ENCODE results near the gene COG8.
A peak's percentile ranks its signal among the peaks of the same experiment; 100 is the strongest.

COG8 gene

DNA sequence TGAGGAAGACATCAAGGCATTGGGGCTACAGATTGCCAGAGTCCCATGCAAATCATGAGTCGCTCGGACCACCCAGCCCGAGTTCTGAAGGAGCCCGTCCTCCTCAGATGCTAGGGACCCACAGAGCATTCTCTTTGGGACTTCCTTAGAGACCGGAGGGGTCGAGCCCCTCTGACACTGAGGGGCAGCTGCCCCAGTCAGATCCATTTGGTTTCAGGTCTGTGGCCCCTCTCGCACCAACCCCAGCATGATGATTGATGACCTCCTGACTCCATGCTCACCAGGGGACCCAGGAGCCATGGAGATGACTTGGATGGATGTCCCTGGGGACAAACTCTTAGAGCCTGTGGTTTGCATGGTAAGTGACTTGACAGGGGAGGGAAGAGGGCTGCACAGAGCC lies 17.0 kb downstream of the COG8 start:
- no peak overlapping the region for H2AFZ ChIP-seq (ENCODE audit: low read depth, low read length)
- peaks cover 90% of the 10 kb centered on the region for H3K36me3 ChIP-seq (ENCODE audit: insufficient read depth, low read length)
- H3K4me3 ChIP-seq (ENCODE audit: low read length) = no peak overlapping the region
- H3K27me3 ChIP-seq (ENCODE audit: insufficient read depth, low read length) = no peaks in the 10 kb centered on the region
- no peaks in the 10 kb centered on the region for H3K4me1 ChIP-seq (ENCODE audit: insufficient read depth, low read length)
- no peaks in the 10 kb centered on the region for H3K9me3 ChIP-seq (ENCODE audit: low read length)

DNA sequence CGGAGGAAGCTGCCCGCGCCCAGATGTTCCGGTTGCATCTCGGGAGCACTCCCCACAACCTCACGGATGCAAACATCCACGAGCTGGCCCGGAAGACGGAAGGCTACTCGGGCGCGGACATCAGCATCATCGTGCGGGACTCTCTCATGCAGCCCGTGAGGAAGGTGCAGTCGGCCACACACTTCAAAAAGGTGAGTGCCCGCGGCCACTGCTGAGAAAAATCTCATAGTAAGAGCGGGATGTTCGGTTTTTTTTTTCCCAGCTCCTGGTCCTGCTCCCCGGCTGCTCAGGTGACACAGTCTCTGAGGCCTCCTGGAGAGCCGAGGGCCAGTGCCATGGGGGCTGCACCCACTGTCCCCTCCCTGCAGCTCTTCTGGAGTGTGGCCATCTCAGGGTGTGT lies 18.3 kb downstream of the COG8 start:
- H3K27me3 ChIP-seq (ENCODE audit: insufficient read depth, low read length) = no peaks in the 10 kb centered on the region
- H3K36me3 ChIP-seq (ENCODE audit: insufficient read depth, low read length) = peaks cover 89% of the 10 kb centered on the region
- no peaks in the 10 kb centered on the region for H3K4me1 ChIP-seq (ENCODE audit: insufficient read depth, low read length)
- no peak overlapping the region for H2AFZ ChIP-seq (ENCODE audit: low read depth, low read length)
- H3K4me3 ChIP-seq (ENCODE audit: low read length) = no peak overlapping the region
- no peaks in the 10 kb centered on the region for H3K9me3 ChIP-seq (ENCODE audit: low read length)

DNA sequence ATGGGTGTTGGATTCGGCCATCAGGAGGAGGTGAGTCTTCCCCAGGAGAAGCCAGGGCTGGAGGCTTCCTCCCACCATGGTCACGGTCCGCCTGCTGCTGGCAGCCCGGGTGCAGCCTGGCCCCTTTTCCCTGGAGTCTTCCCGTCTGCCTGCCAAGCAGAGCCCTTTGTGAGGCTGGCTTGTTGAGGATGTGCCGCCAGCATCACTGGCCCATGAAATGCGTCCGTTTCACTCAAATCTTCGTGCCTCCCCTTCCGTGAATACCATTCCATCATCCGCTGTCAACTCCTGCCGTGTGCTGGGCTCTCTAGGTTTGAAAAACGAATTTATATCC lies 18.7 kb downstream of the COG8 start:
- Histone ChIP-seq H3K4me1 (ENCODE audit: insufficient read depth, low read length) (no peaks in the 10 kb centered on the region), H3K36me3 (ENCODE audit: insufficient read depth, low read length) (peaks cover 89% of the 10 kb centered on the region)

DNA sequence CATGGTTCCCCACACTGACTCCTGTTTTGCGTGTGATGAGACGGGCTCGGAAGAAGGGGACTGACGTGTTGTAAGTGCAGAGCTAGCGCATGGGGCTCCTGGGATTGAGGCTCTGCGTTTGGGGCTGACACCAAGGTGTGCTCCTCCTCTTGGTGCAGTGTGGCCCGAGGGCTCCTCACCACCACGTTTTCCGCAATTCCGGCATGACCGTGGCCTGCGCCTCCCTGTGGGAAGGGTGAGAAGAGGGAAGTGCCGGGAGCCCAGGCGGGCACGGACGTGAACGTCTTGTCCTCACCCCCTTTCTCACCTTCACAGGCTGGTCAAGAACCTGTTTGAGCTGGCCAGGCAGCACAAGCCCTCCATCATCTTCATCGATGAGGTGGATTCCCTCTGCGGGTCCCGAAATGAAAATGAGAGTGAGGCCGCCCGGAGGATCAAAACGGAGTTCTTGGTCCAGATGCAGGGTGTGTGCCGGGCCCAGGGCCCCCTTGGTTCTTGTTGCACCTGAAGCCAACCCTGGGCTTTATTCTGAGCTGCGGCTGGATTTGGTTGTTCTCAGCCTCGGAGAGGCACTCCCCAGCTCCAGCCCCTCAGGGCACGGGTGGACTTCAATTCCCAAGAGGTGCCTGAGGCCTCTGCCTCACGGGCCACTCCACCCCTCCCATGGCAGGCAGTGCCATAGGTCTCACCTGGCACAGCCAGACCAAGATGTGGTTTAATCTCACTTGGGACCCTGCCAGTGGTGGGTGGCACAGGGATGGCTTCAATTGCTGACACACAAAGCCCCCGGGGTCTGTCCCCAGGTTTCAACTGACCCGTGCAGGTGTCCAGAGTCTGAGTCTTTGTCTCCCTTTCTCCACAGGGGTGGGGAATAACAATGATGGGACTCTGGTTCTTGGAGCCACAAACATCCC lies 19.3 kb downstream of the COG8 start:
- no peaks in the 10 kb centered on the region for H3K4me1 ChIP-seq (ENCODE audit: insufficient read depth, low read length)
- H3K4me3 ChIP-seq (ENCODE audit: low read length) = no peak overlapping the region
- H2AFZ ChIP-seq (ENCODE audit: low read depth, low read length) = no peak overlapping the region
- H3K36me3 ChIP-seq (ENCODE audit: insufficient read depth, low read length) = peaks cover 90% of the 10 kb centered on the region
- H3K27me3 ChIP-seq (ENCODE audit: insufficient read depth, low read length) = no peaks in the 10 kb centered on the region
- no peaks in the 10 kb centered on the region for H3K9me3 ChIP-seq (ENCODE audit: low read length)

More for the DNA sequence above, 18.7 kb downstream of the COG8 start:
- no peaks in the 10 kb centered on the region for H3K27me3 ChIP-seq (ENCODE audit: insufficient read depth, low read length)
- H3K9me3 ChIP-seq (ENCODE audit: low read length) = no peaks in the 10 kb centered on the region
- H2AFZ ChIP-seq (ENCODE audit: low read depth, low read length) = no peak overlapping the region
- H3K4me3 ChIP-seq (ENCODE audit: low read length) = no peak overlapping the region

DNA sequence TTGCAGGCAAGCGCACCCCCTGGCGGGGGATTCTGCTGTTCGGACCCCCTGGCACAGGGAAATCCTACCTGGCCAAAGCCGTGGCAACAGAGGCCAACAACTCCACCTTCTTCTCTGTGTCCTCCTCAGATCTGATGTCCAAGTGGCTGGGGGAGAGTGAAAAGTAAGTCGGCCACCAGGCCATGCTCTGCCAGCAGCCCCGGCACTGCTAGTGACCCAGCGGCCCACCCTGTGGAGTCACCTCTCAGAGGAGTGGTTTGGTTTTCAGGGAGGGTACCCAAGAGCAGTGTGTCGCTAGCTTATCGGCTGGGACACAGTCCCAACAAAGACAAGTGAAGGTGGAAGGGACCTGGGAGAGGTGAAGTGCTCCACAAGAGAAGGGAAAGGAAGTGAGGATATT lies 20.0 kb downstream of the COG8 start:
- Histone ChIP-seq H2AFZ (ENCODE audit: low read depth, low read length) (no peak overlapping the region), H3K4me3 (ENCODE audit: low read length) (no peak overlapping the region), H3K36me3 (ENCODE audit: insufficient read depth, low read length) (peaks cover 89% of the 10 kb centered on the region), H3K4me1 (ENCODE audit: insufficient read depth, low read length) (no peaks in the 10 kb centered on the region), H3K27me3 (ENCODE audit: insufficient read depth, low read length) (no peaks in the 10 kb centered on the region), H3K9me3 (ENCODE audit: low read length) (no peaks in the 10 kb centered on the region)

DNA sequence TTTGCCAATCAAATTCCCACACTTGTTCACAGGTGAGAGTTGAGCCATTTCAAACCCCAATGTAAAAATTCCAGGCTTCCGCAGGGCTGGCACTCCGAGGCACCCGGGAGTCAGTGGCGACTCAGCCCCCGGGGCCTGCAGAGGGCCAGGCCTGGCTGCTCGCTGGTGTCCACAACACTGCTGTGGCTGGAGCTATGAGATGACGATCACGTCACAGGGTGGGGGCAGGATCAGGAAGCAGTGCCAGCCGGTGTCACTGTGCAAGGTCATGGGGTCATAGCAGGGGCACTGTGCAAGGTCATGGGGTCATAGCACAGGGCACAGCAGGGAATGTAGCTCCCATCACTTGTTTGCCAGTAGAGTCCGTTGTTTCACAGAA lies 20.5 kb downstream of the COG8 start:
- Histone ChIP-seq H3K4me3 (ENCODE audit: low read length) (no peak overlapping the region), H3K4me1 (ENCODE audit: insufficient read depth, low read length) (no peaks in the 10 kb centered on the region), H2AFZ (ENCODE audit: low read depth, low read length) (no peak overlapping the region), H3K9me3 (ENCODE audit: low read length) (no peaks in the 10 kb centered on the region), H3K36me3 (ENCODE audit: insufficient read depth, low read length) (peaks cover 89% of the 10 kb centered on the region), H3K27me3 (ENCODE audit: insufficient read depth, low read length) (no peaks in the 10 kb centered on the region)

DNA sequence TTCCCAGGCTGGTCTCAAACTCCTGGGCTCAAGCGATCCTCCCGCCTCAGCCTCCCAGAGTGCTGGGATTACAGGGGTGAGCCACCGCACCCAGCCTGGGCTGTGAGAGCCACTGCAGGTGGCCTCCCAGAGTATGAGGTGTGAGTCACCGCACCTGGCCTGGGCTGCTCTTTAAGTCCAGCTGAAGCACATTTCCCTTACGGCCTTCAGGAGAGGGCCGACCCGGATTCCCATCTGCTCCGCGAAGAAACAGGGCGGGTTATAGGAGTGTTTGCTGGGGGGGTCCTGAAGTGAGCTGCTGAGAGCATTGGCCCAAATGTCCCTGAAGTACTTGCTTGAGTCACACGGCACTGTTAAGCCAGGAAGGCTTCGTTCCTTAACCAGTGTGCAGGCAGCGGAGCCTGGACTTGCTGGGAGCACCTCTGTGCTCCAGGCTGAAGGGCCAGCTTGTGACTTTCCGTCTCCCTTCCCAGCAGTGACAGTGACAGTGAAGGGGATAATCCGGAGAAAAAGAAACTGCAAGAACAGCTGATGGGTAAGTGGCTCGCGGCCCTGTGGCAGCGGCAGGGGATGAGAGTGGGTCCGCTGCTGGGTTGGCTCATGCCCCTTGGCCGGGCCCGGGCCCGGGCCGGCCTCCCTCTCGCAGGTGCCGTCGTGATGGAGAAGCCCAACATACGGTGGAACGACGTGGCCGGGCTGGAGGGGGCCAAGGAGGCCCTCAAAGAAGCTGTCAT lies 21.0 kb downstream of the COG8 start:
- H3K36me3 ChIP-seq (ENCODE audit: insufficient read depth, low read length) = peaks cover 90% of the 10 kb centered on the region
- H2AFZ ChIP-seq (ENCODE audit: low read depth, low read length) = no peak overlapping the region
- no peak overlapping the region for H3K4me3 ChIP-seq (ENCODE audit: low read length)

DNA sequence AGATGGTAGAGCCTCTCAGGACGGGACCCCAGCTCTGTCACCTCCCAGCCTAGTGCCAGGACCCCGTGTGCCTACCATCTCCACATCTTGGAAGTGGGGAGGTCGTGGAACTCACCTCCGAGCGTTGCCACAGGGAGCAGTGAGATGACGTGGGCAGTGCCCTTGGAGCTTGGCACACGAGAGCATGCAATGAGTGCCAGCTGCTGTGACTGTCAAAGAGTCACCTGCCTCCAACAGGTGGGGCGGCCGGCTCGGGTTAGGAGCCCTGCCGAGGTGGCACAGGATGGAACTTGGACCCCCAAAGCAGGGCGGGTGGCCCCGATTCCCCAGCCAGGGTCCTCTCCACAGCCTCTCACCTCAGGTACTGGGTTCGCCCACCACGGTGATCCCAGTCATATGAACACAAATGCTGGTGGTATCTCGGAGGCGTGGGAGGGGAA lies 22.7 kb downstream of the COG8 start:
- Histone ChIP-seq H3K9me3 (ENCODE audit: low read length) (no peaks in the 10 kb centered on the region), H3K4me1 (ENCODE audit: insufficient read depth, low read length) (peaks cover 6% of the 10 kb centered on the region), H3K27me3 (ENCODE audit: insufficient read depth, low read length) (no peaks in the 10 kb centered on the region), H3K4me3 (ENCODE audit: low read length) (no peak overlapping the region), H3K36me3 (ENCODE audit: insufficient read depth, low read length) (peaks cover 77% of the 10 kb centered on the region), H2AFZ (ENCODE audit: low read depth, low read length) (no peak overlapping the region)

More for the DNA sequence above, 21.0 kb downstream of the COG8 start:
- Histone ChIP-seq H3K4me1 (ENCODE audit: insufficient read depth, low read length) (no peaks in the 10 kb centered on the region), H3K9me3 (ENCODE audit: low read length) (no peaks in the 10 kb centered on the region), H3K27me3 (ENCODE audit: insufficient read depth, low read length) (no peaks in the 10 kb centered on the region)

DNA sequence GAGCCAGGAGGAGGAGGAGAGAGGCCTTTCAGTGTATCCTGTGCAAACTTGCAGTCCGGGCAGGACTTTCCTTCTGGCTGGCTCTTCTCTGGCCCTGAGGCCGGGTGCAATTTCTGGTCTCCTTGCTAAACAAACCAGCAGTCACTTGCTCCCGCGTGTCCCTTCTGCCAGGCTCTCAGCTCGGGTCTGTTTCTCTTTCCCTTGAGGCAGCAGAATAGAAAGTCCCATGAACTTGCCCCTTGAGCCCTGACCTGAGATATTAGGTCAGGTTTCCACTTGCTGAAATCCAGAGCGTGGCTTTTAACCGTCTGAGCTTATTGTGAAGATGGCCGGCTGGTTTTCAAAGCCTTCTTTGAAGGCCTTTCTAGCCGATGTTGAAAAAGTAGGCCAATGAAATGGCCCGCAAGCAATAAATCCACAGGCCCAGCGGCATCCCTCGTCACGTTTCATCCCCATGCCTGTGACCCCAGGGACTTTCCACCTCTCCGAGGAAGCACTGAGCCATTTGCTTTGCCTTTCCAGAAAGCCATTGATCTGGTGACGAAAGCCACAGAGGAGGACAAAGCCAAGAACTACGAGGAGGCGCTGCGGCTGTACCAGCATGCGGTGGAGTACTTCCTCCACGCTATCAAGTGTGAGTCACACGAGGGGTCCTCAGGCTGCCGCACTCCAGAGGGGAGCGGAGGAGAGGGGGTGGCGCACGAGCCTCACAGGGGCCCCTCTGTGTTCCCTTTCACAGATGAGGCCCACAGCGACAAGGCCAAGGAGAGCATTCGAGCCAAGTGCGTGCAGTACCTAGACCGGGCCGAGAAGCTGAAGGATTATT lies 23.7 kb downstream of the COG8 start:
- no peaks in the 10 kb centered on the region for H3K27me3 ChIP-seq (ENCODE audit: insufficient read depth, low read length)
- H3K4me1 ChIP-seq (ENCODE audit: insufficient read depth, low read length) = peaks cover 6% of the 10 kb centered on the region
- peaks cover 68% of the 10 kb centered on the region for H3K36me3 ChIP-seq (ENCODE audit: insufficient read depth, low read length)
- H2AFZ ChIP-seq (ENCODE audit: low read depth, low read length) = no peak overlapping the region
- no peak overlapping the region for H3K4me3 ChIP-seq (ENCODE audit: low read length)
- H3K9me3 ChIP-seq (ENCODE audit: low read length) = no peaks in the 10 kb centered on the region

DNA sequence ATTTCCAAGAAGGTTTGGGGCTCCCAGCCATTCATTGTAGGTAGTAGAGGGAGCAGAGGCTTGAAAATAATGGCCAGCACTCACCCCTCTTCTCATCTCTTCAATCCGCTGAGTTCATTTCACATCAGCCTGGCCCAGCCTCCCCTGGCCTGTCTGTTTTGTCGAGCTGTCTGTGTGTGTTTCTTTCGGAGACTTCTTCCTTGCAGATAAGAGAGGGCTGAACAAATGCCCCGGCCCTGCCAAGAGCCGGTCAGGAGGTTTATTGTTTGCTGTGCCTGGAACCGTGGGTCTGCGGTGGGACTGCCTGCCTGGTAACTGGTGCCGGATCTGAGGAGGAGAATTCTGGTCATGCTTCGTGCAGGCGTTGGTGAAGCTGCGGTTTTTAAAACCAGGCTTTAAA lies 24.8 kb downstream of the COG8 start:
- no peak overlapping the region for H2AFZ ChIP-seq (ENCODE audit: low read depth, low read length)
- no peaks in the 10 kb centered on the region for H3K9me3 ChIP-seq (ENCODE audit: low read length)
- peaks cover 56% of the 10 kb centered on the region for H3K36me3 ChIP-seq (ENCODE audit: insufficient read depth, low read length)
- H3K4me3 ChIP-seq (ENCODE audit: low read length) = no peak overlapping the region
- H3K27me3 ChIP-seq (ENCODE audit: insufficient read depth, low read length) = no peaks in the 10 kb centered on the region
- peaks cover 6% of the 10 kb centered on the region for H3K4me1 ChIP-seq (ENCODE audit: insufficient read depth, low read length)

DNA sequence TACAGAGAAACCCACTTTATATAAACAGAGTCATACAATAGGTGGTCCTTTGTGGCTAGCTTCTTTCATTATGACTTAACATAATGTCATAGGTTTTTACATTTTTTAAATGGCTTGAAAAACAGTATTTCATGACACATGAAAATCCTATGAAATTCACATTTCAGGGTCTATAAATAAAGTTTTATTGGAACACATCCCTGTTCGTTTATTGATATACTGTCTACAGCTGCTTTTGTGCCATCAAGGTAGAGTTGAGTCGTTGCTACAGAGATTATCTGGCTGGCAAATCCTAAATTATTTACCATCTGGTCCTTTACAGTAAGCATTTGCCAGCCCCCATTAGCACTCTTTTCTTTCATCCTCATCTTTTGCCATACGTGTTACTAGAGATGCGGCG lies 25.9 kb downstream of the COG8 start:
- Histone ChIP-seq H2AFZ (ENCODE audit: low read depth, low read length) (no peak overlapping the region), H3K9me3 (ENCODE audit: low read length) (no peaks in the 10 kb centered on the region), H3K36me3 (ENCODE audit: insufficient read depth, low read length) (peaks cover 46% of the 10 kb centered on the region), H3K4me3 (ENCODE audit: low read length) (no peak overlapping the region), H3K27me3 (ENCODE audit: insufficient read depth, low read length) (no peaks in the 10 kb centered on the region), H3K4me1 (ENCODE audit: insufficient read depth, low read length) (peaks cover 6% of the 10 kb centered on the region)

DNA sequence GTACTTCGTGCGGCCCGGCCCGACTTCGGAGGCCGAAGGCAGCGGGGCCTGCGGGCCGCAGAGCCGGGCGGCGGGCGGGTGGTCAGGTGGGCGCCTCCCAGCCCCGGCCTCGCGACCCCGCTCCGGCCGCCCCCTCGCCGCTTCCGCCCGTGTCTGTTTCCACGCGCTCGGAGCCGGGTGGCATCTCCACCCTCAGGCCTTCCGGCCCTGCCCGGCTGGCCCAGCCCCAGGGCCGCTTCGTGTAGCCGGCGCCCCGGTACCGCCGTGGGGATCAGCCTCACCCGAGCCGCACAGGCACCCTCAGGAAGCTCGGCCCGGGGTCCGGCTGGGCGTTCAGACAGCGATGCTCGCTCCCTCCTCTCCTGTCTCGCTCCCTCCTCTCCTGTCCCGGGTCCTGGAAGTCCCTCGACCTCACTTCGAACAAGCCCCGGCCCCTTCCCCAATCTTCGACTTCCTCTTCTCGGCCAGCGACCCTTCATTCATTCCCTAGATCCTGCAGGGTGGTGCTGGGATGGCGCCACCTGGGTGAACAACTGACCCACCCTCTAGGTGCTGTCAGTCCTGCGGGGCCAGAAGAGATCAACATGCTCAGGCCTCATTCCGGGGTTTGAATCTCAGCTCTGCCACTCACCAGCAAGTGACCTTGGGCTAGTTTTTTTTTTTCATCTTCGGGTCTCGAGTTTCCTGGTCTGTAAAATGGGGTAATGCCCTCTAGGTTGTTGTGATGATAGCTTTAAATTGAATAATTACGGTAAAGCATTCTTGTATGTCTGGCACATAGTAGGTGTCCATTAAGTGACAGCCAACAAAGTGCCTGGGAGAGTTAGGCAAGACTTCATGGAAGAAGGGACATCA lies 27.6 kb downstream of the COG8 start:
- Histone ChIP-seq H3K36me3 (ENCODE audit: insufficient read depth, low read length) (peaks cover 34% of the 10 kb centered on the region), H3K4me1 (ENCODE audit: insufficient read depth, low read length) (peaks cover 6% of the 10 kb centered on the region), H3K27me3 (ENCODE audit: insufficient read depth, low read length) (no peaks in the 10 kb centered on the region), H3K9me3 (ENCODE audit: low read length) (no peaks in the 10 kb centered on the region), H3K4me3 (ENCODE audit: low read length) (peak overlapping the region; percentile 93), H2AFZ (ENCODE audit: low read depth, low read length) (peak overlapping the region; percentile 93)
